Prostate gland (tissue), 2 donors: ENCODE measurements around the gene AP3D1. TPM values are rescaled to one million over a fixed set of nuclear protein-coding genes. Genes with fewer than 3 reads are reported as not detected.

Experiments used
- DNase-seq: peaks from one replicate; pipeline ENCODE4 v3.0.0-alpha.2; 2019; ENCODE audit warnings: low spot score
- H3K27ac ChIP-seq, 2 donors: fragments of 200-600 bp; sonication (generic); 2 replicates each; pipeline ENCODE4 v1.5.1; 2017 to 2019
- H3K27me3 ChIP-seq: fragments of 200-600 bp; sonication (generic); replicated peaks from 2 replicates; pipeline ENCODE4 v1.5.1; 2019; ENCODE audit not compliant: insufficient read depth
- H3K36me3 ChIP-seq, 2 donors: fragments of 200-600 bp; sonication (generic); 1 replicate in 1 of 2; 2 replicates in 1 of 2; pipeline versions ENCODE4 v1.5.1 to v1.8.1; 2017 to 2019
- H3K4me1 ChIP-seq: fragments of 200-600 bp; sonication (generic); replicated peaks from 2 replicates; pipeline ENCODE4 v1.5.1; 2019
- H3K4me3 ChIP-seq, 2 donors: fragments of 200-600 bp; sonication (generic); 2 replicates each; pipeline ENCODE4 v1.5.1; 2017 to 2019
- H3K9me3 ChIP-seq: fragments of 200-600 bp; sonication (generic); 2 replicates; pipeline ENCODE4 v1.5.1; 2017
- CTCF ChIP-seq, 4 experiments: fragments of 200-600 bp in 2 of 4; fragments of 450-650 bp in 2 of 4; sonication (generic) in 2 of 4; IDR thresholded peaks; 1 replicate in 3 of 4; 2 replicates in 1 of 4; pipeline ENCODE4 v1.5.1; 2016 to 2019; ENCODE audit warnings: antibody characterized with exemption in 4 of 4, mild to moderate bottlenecking in 2 of 4, moderate library complexity in 2 of 4
- POLR2A ChIP-seq: fragments of 450-650 bp; IDR thresholded peaks from one replicate; pipeline ENCODE4 v1.6.1; 2016; ENCODE audit warnings: antibody characterized with exemption, mild to moderate bottlenecking
- POLR2AphosphoS5 ChIP-seq: sonication (generic); formaldehyde crosslinking; IDR thresholded peaks from one replicate; pipeline ENCODE4 v1.6.1; 2017; ENCODE audit warnings: antibody characterized with exemption
- WGBS: methylation state at CpG from one replicate; pipeline ENCODE4 v1.1.5; 2018; 5-methylcytosine and 5-hydroxymethylcytosine counted together
- intact Hi-C: fragments of 100-400 bp; cut with DNase I; formaldehyde crosslinking; loops from one replicate; pipeline ENCODE4 v1.14.2; 2022
- total RNA-seq, 2 donors: library from RNA; depleted of rRNA; stranded (reverse); fragments of >200 nt; gene quantifications; one replicate each; pipeline ENCODE4 v1.1.0, GENCODE V29; 2016

Gene AP3D1
- total RNA-seq, 2 donors from 2014 or later, result 115 to 178 TPM

- Histone ChIP-seq H3K4me3 (no peak overlapping the region), H3K36me3 (no peaks in the 10 kb centered on the region), H3K4me1 (peaks cover 25% of the 10 kb centered on the region), H3K27ac (no peak overlapping the region), H3K27me3 (no peaks in the 10 kb centered on the region), H3K9me3 (no peaks in the 10 kb centered on the region)
- TF ChIP-seq POLR2AphosphoS5 (no peak), POLR2A (no peak), CTCF (IDR thresholded peaks at IDR 0.05) (no peak)
- 66% methylated on average over 26 of the region's 27 CpGs for WGBS
- DNase-seq, result no peak
- intact Hi-C loops, result no loop called here
These were observed 20.2 kb upstream of the AP3D1 start for GRCh38 chr19:2171349-2172145.

DNA sequence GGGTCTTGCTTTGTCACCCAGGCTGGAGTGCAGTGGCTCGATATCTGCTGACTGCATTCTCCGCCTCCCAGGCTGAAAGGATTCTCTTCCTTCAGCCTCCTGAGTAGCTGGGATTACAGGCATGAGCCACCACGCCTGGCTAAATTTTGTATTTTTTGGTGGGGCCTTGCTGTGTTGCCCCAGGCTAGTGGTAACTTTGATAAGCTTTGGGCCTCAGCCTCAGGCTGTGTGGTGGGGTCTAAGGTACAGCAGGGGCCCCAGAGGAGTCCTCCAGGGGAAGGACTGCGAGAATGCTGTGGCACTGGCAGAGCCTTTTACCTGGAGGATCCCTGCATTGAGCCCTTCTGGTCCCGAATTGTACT, 19.6 kb upstream of the AP3D1 start:
- no peak overlapping the region for H3K4me3 ChIP-seq
- intact Hi-C loops, result no loop called here
- no peak for TF ChIP-seq POLR2A
- no peak for TF ChIP-seq POLR2AphosphoS5
- no peak for TF ChIP-seq CTCF (IDR thresholded peaks at IDR 0.05)
- DNase-seq, result no peak
- H3K27me3 ChIP-seq, result no peaks in the 10 kb centered on the region
- no peak overlapping the region for H3K27ac ChIP-seq
- H3K9me3 ChIP-seq, result no peaks in the 10 kb centered on the region
- no peaks in the 10 kb centered on the region for H3K36me3 ChIP-seq
- 83% methylated on average over 5 of the region's 5 CpGs for WGBS
- peaks cover 26% of the 10 kb centered on the region for H3K4me1 ChIP-seq

DNA sequence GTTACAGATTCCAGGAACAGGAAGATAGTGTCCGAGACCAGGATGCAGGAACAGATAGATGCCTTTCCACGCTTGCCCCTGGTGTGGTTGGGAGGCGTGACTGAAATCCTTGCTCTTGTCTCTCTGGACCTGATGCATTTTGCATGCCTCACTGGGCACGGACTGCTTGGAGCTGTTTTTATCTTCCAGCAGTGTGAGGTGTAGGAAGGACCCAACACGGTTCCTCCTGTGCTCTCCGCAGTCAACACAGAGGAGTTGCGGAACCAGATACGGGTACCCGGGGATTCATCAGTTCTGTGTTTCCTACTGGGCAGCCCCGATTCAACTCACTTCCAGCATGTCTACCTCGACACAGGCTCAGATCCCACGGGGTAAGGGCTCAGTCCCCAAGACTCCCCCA, 18.9 kb upstream of the AP3D1 start:
- Histone ChIP-seq H3K4me3 (no peak overlapping the region), H3K9me3 (no peaks in the 10 kb centered on the region), H3K36me3 (no peaks in the 10 kb centered on the region), H3K27me3 (no peaks in the 10 kb centered on the region), H3K27ac (no peak overlapping the region), H3K4me1 (peaks cover 26% of the 10 kb centered on the region)
- DNase-seq, result no peak
- intact Hi-C loops, result no loop called here
- 87% methylated on average over 12 of the region's 12 CpGs for WGBS
- no peak for TF ChIP-seq POLR2AphosphoS5

DNA sequence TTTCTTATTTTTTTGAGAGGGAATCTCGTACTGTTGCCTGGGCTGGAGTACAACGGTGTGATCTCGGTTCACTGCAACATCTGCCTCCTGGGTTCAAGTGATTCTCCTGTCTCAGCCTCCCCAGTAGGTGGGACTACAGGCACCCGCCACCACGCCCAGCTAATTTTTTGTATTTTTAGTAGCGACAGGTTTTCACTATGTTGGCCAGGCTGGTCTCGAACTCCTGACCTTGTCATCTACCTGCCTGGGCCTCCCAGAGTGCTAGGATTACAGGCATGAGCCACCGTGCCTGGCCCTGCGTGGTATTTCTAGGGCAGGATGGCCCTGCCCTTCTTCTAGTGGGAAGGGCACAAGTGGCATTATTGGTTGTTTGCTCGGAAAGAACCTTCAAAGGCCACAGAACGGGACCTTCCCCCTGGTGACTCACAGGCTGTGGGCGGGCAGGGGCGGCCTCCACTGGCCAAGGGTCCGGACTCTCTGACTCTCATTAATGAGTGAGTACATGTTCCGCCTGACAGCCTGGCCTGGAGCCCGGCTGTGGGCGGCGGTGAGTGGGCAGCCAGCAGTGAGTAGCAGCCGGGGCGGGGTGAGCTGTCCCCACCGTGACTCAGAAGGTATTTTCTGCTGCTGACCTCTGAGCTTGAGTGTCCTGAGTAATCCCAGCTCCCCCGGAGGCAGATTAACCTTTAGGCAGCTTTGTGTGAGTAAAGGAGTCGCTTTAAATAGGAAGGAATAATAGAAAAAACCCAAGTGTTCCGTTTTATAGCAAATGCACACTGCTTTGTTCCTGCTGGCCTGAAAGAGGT, 17.5 kb upstream of the AP3D1 start:
- no peaks in the 10 kb centered on the region for H3K36me3 ChIP-seq
- WGBS, result 17% methylated on average over 24 of the region's 24 CpGs
- no peak overlapping the region for H3K4me3 ChIP-seq
- DNase-seq, result peak; percentile 93
- no peak for TF ChIP-seq CTCF (IDR thresholded peaks at IDR 0.05)
- peak; percentile 64 for TF ChIP-seq POLR2A
- peak; percentile 98 for TF ChIP-seq POLR2AphosphoS5
- intact Hi-C loops, result loop anchor here (2.0 kb wide), 1 partner anchor 16 kb away; no protein-coding TSS in a partner anchor
- peaks cover 26% of the 10 kb centered on the region for H3K4me1 ChIP-seq
- H3K27ac ChIP-seq, result peak overlapping the region; percentile 76 to 89
- H3K27me3 ChIP-seq, result no peaks in the 10 kb centered on the region
- no peaks in the 10 kb centered on the region for H3K9me3 ChIP-seq

- intact Hi-C loops, result loop anchor here (2.0 kb wide), 1 partner anchor 17 kb away; no protein-coding TSS in a partner anchor
These were observed 16.7 kb upstream of the AP3D1 start for GRCh38 chr19:2167896-2168618.

More at GRCh38 chr19:2167896-2168618, 16.7 kb upstream of the AP3D1 start:
- Histone ChIP-seq H3K27ac (peak overlapping the region; percentile 76 to 89), H3K9me3 (no peaks in the 10 kb centered on the region), H3K4me1 (peaks cover 26% of the 10 kb centered on the region), H3K36me3 (no peaks in the 10 kb centered on the region), H3K4me3 (no peak overlapping the region), H3K27me3 (no peaks in the 10 kb centered on the region)
- WGBS, result 59% methylated on average over 16 of the region's 16 CpGs
- DNase-seq, result no peak
- no peak for TF ChIP-seq POLR2A
- TF ChIP-seq POLR2AphosphoS5, result no peak
- TF ChIP-seq CTCF (IDR thresholded peaks at IDR 0.05), result no peak
